HepG2 (cell line): ENCODE measurements around the gene MARK2. TPM values are rescaled to one million over a fixed set of nuclear protein-coding genes. Genes with fewer than 3 reads are reported as not detected.

ENCODE experiments used
- AKAP8 ChIP-seq: sonication (generic); formaldehyde crosslinking; IDR thresholded peaks from 2 replicates; pipeline ENCODE4 v1.5.1; 2020; ENCODE audit warnings: mild to moderate bottlenecking, missing genetic modification reagents
- E2F5 ChIP-seq: sonication (generic); formaldehyde crosslinking; conservative IDR thresholded peaks from 2 replicates; pipeline ENCODE4 v1.4.0; 2020; ENCODE audit warnings: missing genetic modification reagents
- GFI1 ChIP-seq: sonication (generic); formaldehyde crosslinking; IDR thresholded peaks from 2 replicates; pipeline ENCODE4 v1.5.0; 2020; ENCODE audit warnings: missing genetic modification reagents, mild to moderate bottlenecking, borderline replicate concordance
- HMGXB4 ChIP-seq, 2 experiments: sonication (generic) in 1 of 2; formaldehyde crosslinking in 1 of 2; IDR thresholded peaks; 2 replicates each; pipeline versions ENCODE4 v1.4.0 to v1.6.1; 2018 to 2020; ENCODE audit warnings: missing genetic modification reagents in 2 of 2, borderline replicate concordance in 1 of 2, low read depth in 1 of 2, mild to moderate bottlenecking in 1 of 2, missing biosample characterization in 1 of 2
- IKZF5 ChIP-seq: IDR thresholded peaks from 2 replicates; pipeline ENCODE4 v1.6.1; 2018; ENCODE audit warnings: missing genetic modification reagents, mild to moderate bottlenecking, missing compliant biosample characterization
- RARA ChIP-seq: IDR thresholded peaks from 2 replicates; pipeline ENCODE4 v1.6.1; 2016; ENCODE audit warnings: missing genetic modification reagents, missing compliant biosample characterization
- RFX3 ChIP-seq: IDR thresholded peaks from 2 replicates; pipeline ENCODE4 v1.6.1; 2016; ENCODE audit warnings: missing biosample characterization, missing genetic modification reagents
- SCMH1 ChIP-seq: sonication (generic); formaldehyde crosslinking; IDR thresholded peaks from 2 replicates; pipeline ENCODE4 v1.9.0; 2021; ENCODE audit warnings: missing genetic modification reagents, mild to moderate bottlenecking, borderline replicate concordance
- SRSF1 ChIP-seq: fragments of 200-400 bp; formaldehyde crosslinking; optimal IDR thresholded peaks from 2 replicates; pipeline ENCODE3; 2017; ENCODE audit warnings: mild to moderate bottlenecking, low read depth, low read length, moderate library complexity
- TFAP4 ChIP-seq: sonication (generic); IDR thresholded peaks from 2 replicates; pipeline ENCODE4 v1.6.1; 2016; ENCODE audit warnings: low read depth, borderline replicate concordance
- ZHX2 ChIP-seq, 2 experiments: sonication (generic) in 1 of 2; formaldehyde crosslinking in 1 of 2; IDR thresholded peaks; 2 replicates each; pipeline versions ENCODE4 v1.6.1 to v1.9.0; 2014 to 2022; ENCODE audit warnings: antibody characterized with exemption in 1 of 2, borderline replicate concordance in 1 of 2, inconsistent platforms in 1 of 2, low read depth in 1 of 2, missing genetic modification reagents in 1 of 2
- ZNF710 ChIP-seq: sonication (generic); formaldehyde crosslinking; IDR thresholded peaks from 2 replicates; pipeline ENCODE4 v1.5.0; 2020; ENCODE audit warnings: mild to moderate bottlenecking, missing genetic modification reagents, borderline replicate concordance
- ZNF841 ChIP-seq: sonication (generic); formaldehyde crosslinking; IDR thresholded peaks from 2 replicates; pipeline ENCODE4 v1.8.1; 2023; ENCODE audit warnings: missing genetic modification reagents, borderline replicate concordance
- polyA plus RNA-seq, 8 experiments: library from polyadenylated mRNA; depleted of rRNA in 3 of 8; stranded (reverse) in 7 of 8; unstranded in 1 of 8; fragments of >200 nt; fragmentation: Illumina TruSeq in 4 of 8; extraction: Trizol in 4 of 8; gene quantifications; 2 replicates each; pipeline versions ENCODE4 v1.2.1 to v1.2.3, GENCODE V29; 2011 to 2016; ENCODE audit warnings: low read depth in 4 of 8, missing spikeins in 1 of 8, mixed read lengths in 1 of 8; ENCODE audit not compliant: insufficient read depth in 1 of 8
- total RNA-seq, 5 experiments: library from RNA; depleted of rRNA; stranded (reverse); fragments of >200 nt; fragmentation: Illumina TruSeq; extraction: Trizol; gene quantifications; 2 replicates each; pipeline ENCODE4 v1.2.3, GENCODE V29; 2016; ENCODE audit warnings: low read depth in 1 of 5

The MARK2 gene
- total and polyA plus RNA-seq, 2 of the 13 experiments (the other 11 are each of a cell fraction or from before 2014, with no cell fraction given), result 13.5 to 13.9 TPM

GRCh38 chr11:63938479-63939396, 99.8 kb downstream of the MARK2 start, which contains the start of gene NAA40 (continued):
- TF ChIP-seq HMGXB4 (CRISPR knock-in tag; IDR thresholded peaks at IDR 0.05; ENCODE audit: borderline replicate concordance in 1 of 2, low read depth in 1 of 2) (peak in 1 of 2 experiments; percentile 82; a peak in 2 of 4 replicates), ZHX2 (IDR thresholded peaks at IDR 0.05; ENCODE audit: low read depth) (peak; percentile 56), ZHX2 (CRISPR knock-in tag; IDR thresholded peaks at IDR 0.05; ENCODE audit: borderline replicate concordance) (no peak), SCMH1 (CRISPR knock-in tag) (no peak), SRSF1 (peak; percentile 24), IKZF5 (CRISPR knock-in tag) (no peak), E2F5 (CRISPR knock-in tag) (0 out of 2 replicates have a peak, but pooled peaks have one; percentile 48), RFX3 (CRISPR knock-in tag) (peak; percentile 89), ZNF710 (CRISPR knock-in tag) (no peak), ZNF841 (no peak), AKAP8 (no peak), GFI1 (CRISPR knock-in tag) (no peak), TFAP4 (peak; percentile 58; the same call in 1 of the 2 replicates), RARA (CRISPR knock-in tag) (0 out of 2 replicates have a peak, but pooled peaks have one; percentile 20)
